GM23248 (cell line): Measurements from ENCODE around the gene BRD4.

Source experiments
- EZH2 ChIP-seq: fragments of 200-600 bp; sonication (generic); IDR thresholded peaks from 2 replicates; pipeline ENCODE4 v1.6.1; 2018; ENCODE audit warnings: antibody characterized with exemption, mild to moderate bottlenecking; ENCODE audit not compliant: insufficient read depth, poor library complexity, severe bottlenecking
- EZH2phosphoT487 ChIP-seq: fragments of 200-600 bp; sonication (generic); IDR thresholded peaks from 2 replicates; pipeline ENCODE4 v1.6.1; 2018; ENCODE audit warnings: antibody characterized with exemption, moderate library complexity, mild to moderate bottlenecking, low read depth; ENCODE audit not compliant: insufficient read depth

- no peak for TF ChIP-seq EZH2
- no peak for TF ChIP-seq EZH2phosphoT487
Measured at GRCh38 chr19:15257782-15258181, 74.6 kb downstream of the BRD4 start.
